H9 (cell line): Measurements from ENCODE around the gene CTNNA3. TPM values are rescaled to one million over a fixed set of nuclear protein-coding genes. Genes with fewer than 3 reads are reported as not detected.

ENCODE experiments used
- DNase-seq: peaks from one replicate; pipeline ENCODE4 v3.0.0-alpha.2; 2017
- H2AFZ ChIP-seq: one replicate; pipeline ENCODE4 v1.6.1; 2013; ENCODE audit warnings: mild to moderate bottlenecking, low read length, control low read depth, moderate library complexity
- H2AK5ac ChIP-seq: 2 replicates; pipeline ENCODE4 v1.6.1; 2013; ENCODE audit warnings: low read length, control low read depth, mixed read lengths; ENCODE audit not compliant: insufficient read length
- H2BK120ac ChIP-seq: one replicate; pipeline ENCODE4 v1.6.1; 2013; ENCODE audit warnings: low read depth, mild to moderate bottlenecking, low read length, control low read depth, inconsistent platforms; ENCODE audit not compliant: poor library complexity, severe bottlenecking
- H2BK12ac ChIP-seq: 2 replicates; pipeline ENCODE4 v1.6.1; 2013; ENCODE audit warnings: low read length, control low read depth, mixed read lengths, low read depth; ENCODE audit not compliant: insufficient read length
- H2BK15ac ChIP-seq: 2 replicates; pipeline ENCODE4 v1.6.1; 2013; ENCODE audit warnings: low read depth, low read length, control low read depth
- H2BK20ac ChIP-seq: one replicate; pipeline ENCODE4 v1.6.1; 2013; ENCODE audit warnings: low read depth, mild to moderate bottlenecking, low read length, control low read depth, inconsistent platforms; ENCODE audit not compliant: poor library complexity, severe bottlenecking
- H2BK5ac ChIP-seq: 2 replicates; pipeline ENCODE4 v1.6.1; 2013; ENCODE audit warnings: low read length, control low read depth, mixed read lengths; ENCODE audit not compliant: insufficient read length
- H3K14ac ChIP-seq: 2 replicates; pipeline ENCODE4 v1.6.1; 2013; ENCODE audit warnings: low read length, control low read depth; ENCODE audit not compliant: insufficient read depth
- H3K18ac ChIP-seq: 2 replicates; pipeline ENCODE4 v1.6.1; 2013; ENCODE audit warnings: low read depth, mild to moderate bottlenecking, mixed read lengths, low read length, control low read depth; ENCODE audit not compliant: insufficient read length
- H3K23ac ChIP-seq: 2 replicates; pipeline ENCODE4 v1.6.1; 2013; ENCODE audit warnings: low read length, control low read depth, mixed read lengths, low read depth; ENCODE audit not compliant: insufficient read length
- H3K23me2 ChIP-seq: 2 replicates; pipeline ENCODE4 v1.6.1; 2013; ENCODE audit warnings: low read depth, mild to moderate bottlenecking, mixed read lengths, low read length, control low read depth; ENCODE audit not compliant: insufficient read length, poor library complexity, severe bottlenecking
- H3K27ac ChIP-seq: 2 replicates; pipeline ENCODE4 v1.5.1; 2013; ENCODE audit warnings: low read length, control low read depth, mixed read lengths, low read depth; ENCODE audit not compliant: insufficient read length
- H3K27me3 ChIP-seq: 2 replicates; pipeline ENCODE4 v1.6.1; 2013; ENCODE audit warnings: low read length, control low read depth, inconsistent platforms; ENCODE audit not compliant: insufficient read depth
- H3K4ac ChIP-seq: 2 replicates; pipeline ENCODE4 v1.6.1; 2013; ENCODE audit warnings: low read depth, mild to moderate bottlenecking, control low read depth, inconsistent platforms, low read length, moderate library complexity
- H3K4me1 ChIP-seq: 2 replicates; pipeline ENCODE4 v1.6.1; 2013; ENCODE audit warnings: low read length, control low read depth, inconsistent platforms; ENCODE audit not compliant: insufficient read depth
- H3K4me2 ChIP-seq: 2 replicates; pipeline ENCODE4 v1.6.1; 2013; ENCODE audit warnings: low read length, control low read depth, mixed read lengths; ENCODE audit not compliant: insufficient read length, insufficient read depth
- H3K56ac ChIP-seq: 2 replicates; pipeline ENCODE4 v1.6.1; 2013; ENCODE audit warnings: low read depth, mild to moderate bottlenecking, mixed read lengths, low read length, control low read depth; ENCODE audit not compliant: insufficient read length
- H3K79me1 ChIP-seq: 2 replicates; pipeline ENCODE4 v1.6.1; 2013; ENCODE audit warnings: low read depth, mild to moderate bottlenecking, moderate library complexity, low read length, control low read depth, inconsistent platforms; ENCODE audit not compliant: insufficient read depth, poor library complexity, severe bottlenecking
- H3K79me2 ChIP-seq: 2 replicates; pipeline ENCODE4 v1.6.1; 2013; ENCODE audit warnings: low read length, control low read depth, inconsistent platforms; ENCODE audit not compliant: insufficient read depth
- H3K9ac ChIP-seq: 2 replicates; pipeline ENCODE4 v1.6.1; 2013; ENCODE audit warnings: low read length, control low read depth, mixed read lengths; ENCODE audit not compliant: insufficient read length; ENCODE audit errors: extremely low read depth
- H3K9me3 ChIP-seq: one replicate; pipeline ENCODE4 v1.6.1; 2013; ENCODE audit warnings: low read depth, low read length, inconsistent platforms; ENCODE audit not compliant: control insufficient read depth
- H3T11ph ChIP-seq: one replicate; pipeline ENCODE4 v1.6.1; 2013; ENCODE audit warnings: mild to moderate bottlenecking, low read length, control low read depth, inconsistent platforms
- H4K20me1 ChIP-seq: one replicate; pipeline ENCODE4 v1.6.1; 2013; ENCODE audit not compliant: control insufficient read depth, insufficient read length, insufficient read depth
- H4K5ac ChIP-seq: 2 replicates; pipeline ENCODE4 v1.6.1; 2013; ENCODE audit warnings: low read depth, mild to moderate bottlenecking, mixed read lengths, low read length, control low read depth; ENCODE audit not compliant: insufficient read length
- H4K8ac ChIP-seq: replicated peaks from 2 replicates; pipeline ENCODE4 v1.6.1; 2013; ENCODE audit warnings: low read length, control low read depth, mixed read lengths, low read depth; ENCODE audit not compliant: insufficient read length
- H4K91ac ChIP-seq: 2 replicates; pipeline ENCODE4 v1.6.1; 2013; ENCODE audit warnings: low read depth, mild to moderate bottlenecking, moderate library complexity, mixed read lengths, low read length, control low read depth; ENCODE audit not compliant: insufficient read length
- H3K27ac Mint-ChIP-seq, 3 experiments: 2 replicates in 2 of 3; 3 replicates in 1 of 3; pipeline ENCODE4 v1.8.0; 2020 to 2021; ENCODE audit warnings: mixed read lengths in 3 of 3, mild to moderate bottlenecking in 1 of 3, moderate library complexity in 1 of 3
- H3K27me3 Mint-ChIP-seq: 2 replicates; pipeline ENCODE4 v1.8.0; 2021; ENCODE audit warnings: low read depth, mild to moderate bottlenecking, moderate library complexity, mixed read lengths
- H3K36me3 Mint-ChIP-seq, 3 experiments: 2 replicates in 2 of 3; 3 replicates in 1 of 3; pipeline ENCODE4 v1.8.0; 2020 to 2021; ENCODE audit warnings: low read depth in 3 of 3, mixed read lengths in 3 of 3; ENCODE audit not compliant: insufficient read depth in 1 of 3
- H3K4me1 Mint-ChIP-seq, 2 experiments: 2 replicates each; pipeline ENCODE4 v1.8.0; 2020; ENCODE audit warnings: mixed read lengths in 2 of 2
- H3K4me3 Mint-ChIP-seq, 2 experiments: 2 replicates in 1 of 2; 3 replicates in 1 of 2; pipeline ENCODE4 v1.8.0; 2020 to 2021; ENCODE audit warnings: mild to moderate bottlenecking in 2 of 2, mixed read lengths in 2 of 2, moderate library complexity in 1 of 2
- H3K9me3 Mint-ChIP-seq, 2 experiments: 2 replicates in 1 of 2; 3 replicates in 1 of 2; pipeline ENCODE4 v1.8.0; 2020; ENCODE audit warnings: mild to moderate bottlenecking in 2 of 2, mixed read lengths in 2 of 2, moderate library complexity in 1 of 2
- CTCF ChIP-seq: fragments of 200-600 bp; sonication (generic); conservative IDR thresholded peaks from 3 replicates; pipeline ENCODE4 v1.8.0; 2021; ENCODE audit warnings: antibody characterized with exemption, mild to moderate bottlenecking
- WGBS: extraction: QIAGEN DNeasy Blood & Tissue Kit; methylation state at CpG from one replicate; pipeline ENCODE4 v1.1.7; 2013; ENCODE audit warnings: missing lambda C conversion rate, low lambda C conversion rate, mixed read lengths; ENCODE audit not compliant: insufficient read length; ENCODE audit errors: extremely low coverage; 5-methylcytosine and 5-hydroxymethylcytosine counted together
- total RNA-seq: library from RNA; stranded (reverse); gene quantifications from 2 replicates; pipeline ENCODE4 v1.2.1, GENCODE V29; 2021

The CTNNA3 gene
- total RNA-seq, 1 experiment from 2014 or later = 3.3 TPM

- no peak for TF ChIP-seq CTCF
- Mint-ChIP-seq H3K27ac (no peak overlapping the region), H3K9me3 (no peaks in the 10 kb centered on the region), H3K27me3 (no peaks in the 10 kb centered on the region), H3K4me1 (peaks cover 16 to 22% of the 10 kb centered on the region in 2 experiments), H3K36me3 (no peaks in the 10 kb centered on the region), H3K4me3 (no peak overlapping the region)
- Histone ChIP-seq H2AK5ac (no peak overlapping the region), H3K9ac (no peak overlapping the region), H4K5ac (no peak overlapping the region), H2BK15ac (no peak overlapping the region), H3K23me2 (no peaks in the 10 kb centered on the region), H3K4me1 (no peaks in the 10 kb centered on the region; the same call in 1 of the 2 replicates), H3K79me2 (no peaks in the 10 kb centered on the region), H4K20me1 (no peaks in the 10 kb centered on the region), H3K79me1 (no peaks in the 10 kb centered on the region), H3K18ac (no peak overlapping the region), H3K4me2 (no peak overlapping the region), H3K27me3 (no peaks in the 10 kb centered on the region), H4K91ac (no peak overlapping the region), H3K4ac (no peak overlapping the region), H2BK120ac (no peak overlapping the region), H2BK12ac (no peak overlapping the region), H2AFZ (no peak overlapping the region), H4K8ac (no peak overlapping the region), H3K9me3 (no peaks in the 10 kb centered on the region), H3T11ph (no peak overlapping the region), H3K23ac (no peak overlapping the region), H3K14ac (no peak overlapping the region), H3K27ac (no peak overlapping the region), H3K56ac (no peak overlapping the region), H2BK5ac (no peak overlapping the region), H2BK20ac (no peak overlapping the region)
- DNase-seq = no peak
- no CpG with 5 or more reads among the region's 1 CpG for WGBS
These were observed 862.1 kb downstream of the CTNNA3 start for GRCh38 chr10:66833861-66834260.
